GM12891 (cell line): ENCODE data around the gene CHST8.

ENCODE experiments used
- PAX5 ChIP-seq: IDR thresholded peaks from 2 replicates; pipeline ENCODE4 v1.6.1; 2011; ENCODE audit warnings: low read length, moderate library complexity, mild to moderate bottlenecking; ENCODE audit not compliant: insufficient read depth, severe bottlenecking
- POLR2A ChIP-seq: IDR thresholded peaks from 2 replicates; pipeline ENCODE4 v1.6.1; 2011; ENCODE audit warnings: low read depth, low read length, control low read depth
- POLR2AphosphoS5 ChIP-seq: IDR thresholded peaks from 2 replicates; pipeline ENCODE4 v1.6.1; 2011; ENCODE audit warnings: low read depth, low read length, control low read depth
- POU2F2 ChIP-seq: IDR thresholded peaks from 2 replicates; pipeline ENCODE4 v1.6.1; 2011; ENCODE audit warnings: low read depth, mild to moderate bottlenecking, control low read depth, low read length, moderate library complexity
- SPI1 ChIP-seq: IDR thresholded peaks from 2 replicates; pipeline ENCODE4 v1.6.1; 2011; ENCODE audit warnings: low read depth, low read length, control low read depth
- TAF1 ChIP-seq: IDR thresholded peaks from 2 replicates; pipeline ENCODE4 v1.6.1; 2011; ENCODE audit warnings: low read depth, low read length, control low read depth

- no peak for TF ChIP-seq TAF1
- no peak for TF ChIP-seq POLR2AphosphoS5
- TF ChIP-seq POLR2A = no peak
- TF ChIP-seq POU2F2 = no peak
- TF ChIP-seq SPI1 = no peak
- TF ChIP-seq PAX5 = no peak
These were observed 57.9 kb downstream of the CHST8 start for GRCh38 chr19:33679696-33680095.
